HG02970 (cell line): Measurements from ENCODE around the gene ENOX1.
"Not testable (repeated sequence)": the region's sequence is repeated elsewhere in the genome, so short reads cannot be mapped to it uniquely, and the experiment has no call there.

Experiments used
- ATAC-seq: cut with Tn5 transposase; IDR thresholded peaks from one replicate; pipeline ENCODE4 v1.9.1; 2021; ENCODE audit warnings: mild to moderate bottlenecking, moderate library complexity, moderate number of reproducible peaks; ENCODE audit not compliant: unreplicated experiment, low FRiP score

ENOX1 gene

DNA sequence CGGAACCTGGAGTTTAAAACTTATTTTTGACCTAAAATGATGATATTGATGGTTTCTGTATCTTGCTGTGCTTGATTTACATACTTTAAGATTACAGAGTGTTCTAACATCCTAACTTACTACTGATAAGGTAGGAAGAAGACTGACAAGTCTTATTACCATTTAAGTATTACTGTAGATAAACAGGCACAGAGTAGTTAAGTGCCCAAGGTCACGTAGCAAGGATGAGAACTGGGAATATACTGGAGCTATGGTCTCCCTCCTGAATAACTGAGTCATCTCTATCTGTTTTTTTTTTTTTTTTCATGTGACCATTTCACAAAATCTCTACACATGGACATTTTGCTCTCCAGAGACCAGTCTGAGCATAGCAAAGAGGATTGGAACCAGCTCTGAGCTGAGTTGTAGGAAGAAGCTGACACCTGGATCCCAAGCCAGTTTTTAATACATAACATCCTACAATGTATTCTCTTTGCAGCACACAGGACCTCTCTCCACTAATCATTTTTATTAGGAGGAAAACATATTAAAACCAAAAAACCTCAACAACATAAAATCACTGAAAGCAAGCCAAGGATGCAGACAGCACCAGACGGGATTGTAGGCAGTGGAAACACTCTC, 589.9 kb downstream of the ENOX1 start:
- ATAC-seq: no peak

DNA sequence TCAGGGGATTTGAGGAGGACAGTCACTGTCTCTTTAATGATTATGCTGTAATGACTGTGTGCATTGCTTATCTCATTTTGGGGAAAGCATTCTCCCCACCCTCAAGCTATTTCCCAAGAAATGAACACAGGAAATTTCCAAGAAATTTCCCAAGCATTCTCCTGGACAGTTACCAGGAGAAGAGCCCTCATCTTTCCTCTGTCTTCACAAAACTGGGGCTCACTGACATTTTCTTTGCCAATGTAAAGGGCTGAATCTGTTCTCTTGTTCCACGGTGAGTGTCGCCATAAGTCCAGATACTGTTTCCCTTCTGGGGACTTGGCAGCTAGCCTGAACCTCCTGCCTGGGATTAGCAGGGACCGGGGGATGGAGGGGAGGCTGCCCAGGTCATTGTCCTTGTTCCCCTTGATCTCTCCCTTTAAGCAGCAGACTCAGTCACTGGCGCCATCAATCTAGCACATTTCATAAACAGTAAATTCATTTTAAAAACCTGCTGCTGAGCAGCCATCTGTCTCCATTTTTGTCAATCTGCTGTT, 590.6 kb downstream of the ENOX1 start:
- no peak for ATAC-seq

DNA sequence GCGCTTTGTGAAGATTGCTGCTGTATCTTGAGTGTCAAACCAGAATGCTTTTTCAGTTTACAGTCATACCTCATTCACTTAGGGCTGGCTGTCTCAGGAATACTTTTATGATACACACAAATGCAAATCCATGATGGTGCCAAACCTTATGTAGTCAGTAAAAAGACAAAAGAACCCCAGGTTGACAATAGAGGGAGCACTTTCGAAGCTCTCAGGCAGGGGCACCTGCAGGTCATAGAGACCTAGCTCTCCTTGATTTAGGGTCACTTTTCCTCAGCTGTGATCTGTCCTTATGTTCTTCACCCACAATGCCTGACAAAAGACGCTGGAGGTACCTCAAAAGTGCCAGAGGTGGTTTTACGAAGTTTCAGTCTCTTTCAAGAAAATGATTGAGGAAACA, 591.2 kb downstream of the ENOX1 start:
- no peak for ATAC-seq

DNA sequence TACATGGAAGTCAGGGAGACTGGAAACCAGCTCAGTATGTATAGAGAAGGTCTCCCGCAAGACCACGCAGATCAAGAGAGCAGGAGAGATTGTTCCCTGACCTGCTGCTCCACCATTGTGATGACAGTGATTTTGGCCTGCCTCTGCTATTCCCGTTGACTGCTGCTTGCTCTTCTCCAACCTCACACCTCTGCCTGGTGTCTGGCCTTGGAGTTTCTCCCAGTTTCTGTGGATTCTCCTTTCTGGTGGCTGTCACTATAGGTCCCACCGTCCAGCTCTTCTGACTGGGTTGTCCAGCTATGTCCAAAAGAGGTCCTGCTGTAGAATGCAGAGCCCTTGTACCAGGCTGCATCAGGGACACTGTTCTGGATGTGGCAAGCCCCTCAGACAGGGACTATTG, 591.7 kb downstream of the ENOX1 start:
- no peak for ATAC-seq

DNA sequence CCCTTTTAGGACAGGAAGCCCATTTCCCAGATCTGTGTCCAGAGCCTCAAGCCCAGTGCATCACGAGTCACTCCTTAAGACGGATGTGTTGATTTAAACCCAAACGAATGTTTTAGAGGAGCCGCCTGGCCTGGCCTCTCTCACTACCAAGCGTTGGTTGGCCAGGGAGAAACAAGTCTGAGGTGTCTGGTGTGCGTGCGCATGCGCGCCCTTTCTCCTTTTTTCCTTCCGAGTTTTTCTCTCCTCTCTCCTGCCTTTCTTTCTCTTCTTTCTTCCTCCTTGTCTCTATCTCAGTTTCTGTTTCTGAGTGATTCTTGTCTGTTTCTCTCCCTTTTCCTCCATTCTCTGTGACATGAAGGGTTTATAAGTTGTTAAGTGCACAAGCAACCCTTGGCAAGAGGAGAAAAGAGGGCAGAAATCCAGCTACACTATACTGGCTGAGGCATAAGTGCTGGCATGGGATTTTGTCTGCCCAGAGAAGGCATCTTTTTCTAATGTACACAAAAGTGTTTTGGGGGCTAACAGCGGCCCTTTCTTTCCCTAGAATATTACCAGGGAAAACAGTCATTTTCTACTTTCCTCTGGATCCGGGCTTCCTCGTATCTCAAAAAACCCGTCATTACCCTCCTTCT, 592.9 kb downstream of the ENOX1 start:
- ATAC-seq: no peak

DNA sequence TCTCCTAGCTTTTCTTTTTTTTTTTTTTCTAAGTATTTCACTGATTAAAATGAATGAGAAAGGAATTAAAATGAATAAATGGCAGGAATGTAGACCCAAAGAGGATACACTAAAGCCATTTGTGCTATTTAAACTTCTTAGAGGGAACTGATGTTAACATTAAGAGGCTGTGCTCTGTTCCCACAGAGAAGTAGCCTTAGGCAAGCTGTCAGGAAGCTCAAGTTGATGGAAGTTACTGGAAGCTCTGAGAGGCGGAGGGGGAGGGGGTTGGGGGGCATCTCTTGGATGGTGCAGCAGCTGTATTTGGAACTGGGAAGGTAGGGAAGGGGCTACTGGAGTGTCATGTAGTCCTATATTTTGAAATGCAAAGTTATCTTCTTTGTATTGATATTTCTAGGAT, 595.2 kb downstream of the ENOX1 start:
- ATAC-seq: no peak

DNA sequence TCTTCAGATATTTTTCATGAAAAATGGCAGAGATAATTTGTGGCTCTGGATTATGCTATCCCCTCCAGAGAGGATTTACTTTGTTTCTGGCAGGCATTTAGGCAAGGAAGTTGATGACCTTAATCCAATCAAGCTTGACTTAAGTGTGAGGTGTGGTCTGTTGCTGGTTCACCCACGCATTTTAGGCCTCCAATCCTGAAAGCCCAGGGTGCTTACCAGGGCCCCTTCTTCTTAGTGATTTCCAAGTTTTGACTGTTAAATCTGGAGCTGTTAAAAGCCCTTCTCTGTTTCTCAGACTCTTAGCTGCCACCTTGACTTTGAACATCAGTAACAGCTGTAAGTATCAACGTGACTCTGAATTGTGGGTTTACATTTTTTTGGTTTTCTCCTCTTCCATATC, 601.5 kb downstream of the ENOX1 start:
- no peak for ATAC-seq

DNA sequence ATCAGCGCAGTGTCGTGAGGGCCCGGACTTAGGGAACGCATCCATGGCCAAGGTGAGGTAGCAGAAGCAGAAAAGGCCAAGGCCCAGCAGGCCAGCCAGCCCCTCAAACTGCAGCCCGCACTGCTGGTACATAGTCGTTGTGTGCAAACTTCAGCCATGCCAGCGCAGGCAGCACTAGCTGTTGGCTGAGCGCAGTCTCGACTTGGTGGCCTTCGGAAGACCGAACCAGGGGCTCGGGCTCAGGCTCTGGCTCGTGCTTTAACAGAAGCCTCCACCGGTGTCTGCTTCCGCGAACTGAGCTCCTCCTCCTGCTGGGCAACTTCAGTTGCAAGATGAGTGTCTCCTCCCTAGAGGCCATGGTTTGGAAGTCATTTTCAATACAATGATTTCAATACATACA, 605.9 kb downstream of the ENOX1 start:
- no peak for ATAC-seq

DNA sequence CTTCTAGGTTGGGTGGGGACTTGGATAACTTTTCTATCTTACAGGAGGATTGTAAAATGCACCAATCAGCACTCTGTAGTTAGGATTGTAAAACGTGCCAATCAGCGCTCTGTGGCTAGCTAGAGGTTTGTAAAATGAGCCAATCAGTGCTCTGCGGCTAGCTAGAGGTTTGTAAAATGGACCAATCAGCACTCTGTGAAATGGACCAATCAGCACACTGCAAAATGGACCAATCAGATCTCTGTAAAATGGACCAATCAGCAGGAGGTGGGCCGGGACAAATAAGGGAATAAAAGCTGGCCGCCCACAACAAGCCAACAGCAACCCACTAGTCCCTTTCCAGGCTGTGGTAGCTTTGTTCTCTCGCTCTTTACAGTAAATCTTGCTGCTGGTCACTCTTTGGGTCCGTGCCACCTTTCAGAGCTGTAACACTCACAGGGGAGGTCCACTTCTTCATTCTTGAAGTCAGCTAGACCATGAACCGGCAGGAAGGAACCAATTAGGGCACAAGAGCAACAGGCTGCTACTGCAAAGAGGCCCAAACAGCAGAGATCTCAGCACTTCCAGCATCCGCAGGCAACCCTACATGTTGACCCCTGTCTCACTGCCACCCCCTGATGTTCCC, 606.6 kb downstream of the ENOX1 start:
- no peak for ATAC-seq

DNA sequence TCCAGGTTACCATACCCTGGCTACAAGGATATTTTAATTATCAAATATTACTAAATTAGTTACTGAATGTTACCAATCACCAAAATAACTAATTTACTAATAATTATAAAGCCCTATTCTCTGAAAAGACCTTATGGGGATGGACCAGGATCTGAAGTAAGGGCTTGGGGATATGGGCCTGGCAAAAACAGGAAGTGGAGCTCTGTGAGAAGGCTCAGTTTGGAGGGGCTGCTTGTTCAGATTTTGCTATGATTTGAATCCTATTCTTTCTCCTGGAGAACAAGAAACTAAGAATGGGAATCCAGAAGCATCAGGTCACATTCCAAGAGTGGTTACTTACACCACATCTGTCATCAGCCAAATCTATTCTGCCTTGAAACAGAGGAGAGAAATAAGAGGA, 615.3 kb downstream of the ENOX1 start:
- no peak for ATAC-seq

DNA sequence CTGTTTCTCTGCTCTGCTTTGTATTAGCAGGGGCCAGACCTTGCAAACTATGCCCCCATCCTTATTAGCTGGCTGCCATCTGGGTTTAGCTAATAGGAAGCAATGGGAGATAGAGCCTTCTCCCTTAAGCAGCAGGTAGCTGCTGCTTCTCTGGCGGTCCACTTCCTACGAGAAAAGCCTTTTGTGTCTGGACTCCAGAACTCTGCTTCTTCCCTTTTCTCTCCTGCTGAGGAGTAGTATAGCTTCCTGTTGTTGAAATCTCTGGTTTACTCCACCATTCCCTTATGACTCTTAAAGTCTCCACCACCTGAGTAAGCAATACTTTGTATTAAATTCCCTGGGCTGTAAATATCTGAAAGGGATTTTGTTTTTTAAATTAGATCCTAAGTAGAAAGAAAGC, 616.3 kb downstream of the ENOX1 start:
- no peak for ATAC-seq

DNA sequence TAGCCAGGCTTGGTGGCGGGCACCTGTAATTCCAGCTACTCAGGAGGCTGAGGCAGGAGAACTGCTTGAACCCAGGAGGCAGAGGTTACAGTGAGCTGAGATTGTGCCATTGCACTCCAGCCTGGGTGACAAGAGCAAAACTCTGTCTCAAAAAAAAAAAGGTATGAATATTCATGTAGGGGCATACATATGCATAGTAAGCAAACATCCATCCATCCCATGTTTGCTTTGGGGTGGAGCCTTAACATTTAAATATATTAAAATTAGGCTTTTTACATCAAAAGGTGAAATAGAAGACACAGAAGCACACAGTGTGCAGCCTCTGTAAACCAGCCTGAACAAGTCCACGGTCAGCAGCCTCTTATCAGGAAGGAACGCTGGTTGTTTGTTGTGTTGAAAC, 618.3 kb downstream of the ENOX1 start:
- ATAC-seq: not testable (repeated sequence)

DNA sequence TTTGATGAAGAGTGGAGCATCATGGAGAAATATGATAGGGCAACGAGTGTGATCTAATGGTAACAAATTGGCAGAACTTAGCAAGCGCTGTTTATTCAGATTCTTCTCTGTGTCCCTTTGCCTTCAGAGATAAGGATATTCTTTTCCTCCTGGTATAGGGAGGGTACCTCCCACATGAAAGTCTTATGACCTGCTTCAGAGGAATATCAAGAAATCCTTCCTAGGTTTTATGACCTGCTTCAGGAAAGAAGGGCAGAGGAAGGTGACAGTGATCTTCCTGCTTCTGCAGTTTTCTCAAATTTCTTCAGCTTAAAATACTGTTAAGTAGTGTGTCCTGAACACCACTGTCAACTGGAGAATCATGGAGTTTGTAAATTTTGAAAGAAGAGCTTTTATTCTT, 619.0 kb downstream of the ENOX1 start:
- ATAC-seq: no peak

DNA sequence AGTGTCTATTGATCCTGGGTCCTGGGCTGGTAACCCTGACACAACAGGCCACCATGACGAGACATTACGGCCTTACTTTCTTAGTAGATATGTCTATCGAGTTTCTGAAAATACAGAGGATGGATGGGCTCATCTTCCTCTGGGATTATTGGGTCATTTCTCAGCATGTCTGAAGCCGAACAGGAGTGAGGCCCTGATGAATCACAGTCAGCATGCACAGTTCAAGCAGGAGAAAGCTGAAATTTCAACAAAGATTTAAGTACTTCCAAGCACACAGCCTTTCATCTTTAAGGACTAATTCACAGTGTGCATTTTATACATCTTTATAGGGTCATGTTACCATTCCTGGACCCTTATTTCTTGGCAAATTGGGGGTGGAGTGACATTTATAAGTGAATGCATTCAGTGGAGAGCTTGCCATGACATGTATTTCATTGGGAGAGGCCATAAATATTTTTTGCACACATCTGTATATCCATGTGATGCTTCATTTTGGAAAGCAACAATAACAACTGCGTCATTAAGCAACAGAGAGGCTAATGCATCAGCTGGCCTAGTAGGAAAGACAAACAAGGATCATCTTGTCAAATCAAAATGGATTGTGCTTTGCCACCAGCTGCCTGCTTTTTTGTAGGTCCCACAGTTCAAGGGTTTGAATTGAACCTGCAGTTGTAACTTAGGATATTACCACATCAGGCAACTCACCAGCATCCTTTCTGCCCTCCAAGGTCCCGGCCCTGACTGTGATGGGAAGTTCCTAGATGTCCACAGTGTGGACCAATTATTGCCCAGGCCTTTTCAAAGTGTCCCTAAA, 619.9 kb downstream of the ENOX1 start:
- no peak for ATAC-seq
